PC-3 (cell line): ENCODE measurements around the gene RAB3GAP2.

ENCODE experiments used
- EZH2 ChIP-seq: fragments of 300-600 bp; sonication (generic); IDR thresholded peaks from one replicate; pipeline ENCODE4 v1.6.1; 2017; ENCODE audit warnings: antibody characterized with exemption, mild to moderate bottlenecking, low read length; ENCODE audit not compliant: unreplicated experiment
- EZH2phosphoT487 ChIP-seq: fragments of 300-600 bp; sonication (generic); IDR thresholded peaks from 2 replicates; pipeline ENCODE4 v1.6.1; 2018; ENCODE audit warnings: mild to moderate bottlenecking, antibody characterized with exemption, low read length, borderline replicate concordance
- TF ChIP-seq, protein P1 (sequence below): fragments of 300-600 bp; sonication (generic); conservative IDR thresholded peaks from 2 replicates; pipeline ENCODE4 v1.5.1; 2017; ENCODE audit warnings: antibody characterized with exemption, low read depth, mild to moderate bottlenecking, low read length

DNA sequence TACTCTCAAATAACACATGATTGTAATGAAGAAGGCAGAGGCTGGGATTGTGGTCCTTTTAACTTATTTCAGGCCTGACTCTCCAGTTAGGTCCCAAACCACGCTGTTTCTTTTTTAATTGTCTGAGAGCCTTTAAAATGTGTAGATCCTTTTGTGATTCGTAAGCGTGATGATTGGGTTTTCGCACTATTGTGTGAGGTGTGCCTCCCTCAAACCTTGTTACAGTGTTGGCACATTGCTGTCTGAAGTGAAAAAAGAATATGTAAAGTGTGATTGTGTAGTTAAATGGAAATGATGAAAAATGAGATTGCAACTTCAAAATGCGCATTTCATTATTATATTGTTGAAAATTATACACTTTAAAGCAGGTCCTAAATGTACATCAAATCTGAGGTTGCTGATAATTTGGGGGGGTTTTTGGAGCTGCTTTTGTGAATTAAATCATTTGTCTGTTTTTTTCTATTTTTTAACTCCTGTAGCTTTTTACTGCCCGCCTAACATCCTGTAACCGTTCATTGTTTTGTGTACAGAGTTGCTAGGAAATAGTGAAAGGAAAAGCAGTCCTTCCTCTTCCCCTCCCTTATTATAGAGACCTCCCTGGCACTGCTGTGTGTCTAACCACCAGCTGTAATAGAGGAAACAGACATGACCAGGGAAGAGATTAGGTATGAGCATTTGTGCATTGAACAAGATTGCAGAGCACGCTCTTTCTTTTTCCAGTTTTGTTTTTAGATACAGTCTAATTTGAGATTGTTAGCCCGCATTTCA, 135.1 kb downstream of the RAB3GAP2 start:
- TF ChIP-seq, protein P1, sequence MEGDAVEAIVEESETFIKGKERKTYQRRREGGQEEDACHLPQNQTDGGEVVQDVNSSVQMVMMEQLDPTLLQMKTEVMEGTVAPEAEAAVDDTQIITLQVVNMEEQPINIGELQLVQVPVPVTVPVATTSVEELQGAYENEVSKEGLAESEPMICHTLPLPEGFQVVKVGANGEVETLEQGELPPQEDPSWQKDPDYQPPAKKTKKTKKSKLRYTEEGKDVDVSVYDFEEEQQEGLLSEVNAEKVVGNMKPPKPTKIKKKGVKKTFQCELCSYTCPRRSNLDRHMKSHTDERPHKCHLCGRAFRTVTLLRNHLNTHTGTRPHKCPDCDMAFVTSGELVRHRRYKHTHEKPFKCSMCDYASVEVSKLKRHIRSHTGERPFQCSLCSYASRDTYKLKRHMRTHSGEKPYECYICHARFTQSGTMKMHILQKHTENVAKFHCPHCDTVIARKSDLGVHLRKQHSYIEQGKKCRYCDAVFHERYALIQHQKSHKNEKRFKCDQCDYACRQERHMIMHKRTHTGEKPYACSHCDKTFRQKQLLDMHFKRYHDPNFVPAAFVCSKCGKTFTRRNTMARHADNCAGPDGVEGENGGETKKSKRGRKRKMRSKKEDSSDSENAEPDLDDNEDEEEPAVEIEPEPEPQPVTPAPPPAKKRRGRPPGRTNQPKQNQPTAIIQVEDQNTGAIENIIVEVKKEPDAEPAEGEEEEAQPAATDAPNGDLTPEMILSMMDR: no peak
- no peak for TF ChIP-seq EZH2
- no peak for TF ChIP-seq EZH2phosphoT487
